ENCODE measurements around the gene CYTL1. TPM values are rescaled to one million over a fixed set of nuclear protein-coding genes. Genes with fewer than 3 reads are reported as not detected.

Gene CYTL1
- total and polyA plus RNA-seq, 2 of the 13 experiments (the other 11 are each of a cell fraction or from before 2014, with no cell fraction given) = not detected

GRCh38 chr4:5050520-5051277 lies 31.4 kb upstream of the CYTL1 start:
- BruUV-seq (replicated peaks) = no TSS peak
- Histone ChIP-seq H3K4me1 (ENCODE audit: insufficient read depth, low read length) (peaks cover 11% of the 10 kb centered on the region), H3K27me3 (ENCODE audit: control insufficient read depth in 1 of 2, insufficient read depth in 2 of 2, low read length in 2 of 2) (peaks cover 2 to 5% of the 10 kb centered on the region in 2 experiments; a peak in 1 of 5 replicates), H3K4me3 (replicated peaks in 1 of 3; ENCODE audit: insufficient read depth in 1 of 3, low read depth in 2 of 3, low read length in 3 of 3) (no peak overlapping the region), H3K9me3 (ENCODE audit: low read length) (no peaks in the 10 kb centered on the region), H3K79me2 (ENCODE audit: insufficient read depth, low read length) (no peaks in the 10 kb centered on the region), H3K36me3 (replicated peaks in 1 of 2; ENCODE audit: control insufficient read depth in 1 of 2, insufficient read depth in 2 of 2, low read length in 2 of 2) (no peaks in the 10 kb centered on the region), H3K27ac (ENCODE audit: extremely low read length, insufficient read depth, low read length) (no peak overlapping the region), H2AFZ (ENCODE audit: low read length) (no peak overlapping the region), H4K20me1 (ENCODE audit: insufficient read depth, low read length) (no peaks in the 10 kb centered on the region), H3K4me2 (ENCODE audit: low read depth, low read length) (no peak overlapping the region), H3K9ac (ENCODE audit: insufficient read depth, low read depth, low read length) (no peak overlapping the region)
- in situ Hi-C loops (cut with HindIII; ENCODE audit: extremely low pct_ligation_motif_present, low pct_unique_long_range_greater_than_20kb) (loop anchor here (5.0 to 10.0 kb wide), 3 partner anchors 94 to 764 kb away; no protein-coding TSS in a partner anchor), intact Hi-C loops (cut with micrococcal nuclease; ENCODE audit: unreplicated experiment) (loop anchor here (1.0 to 5.0 kb wide), 2 partner anchors 328 to 742 kb away; no protein-coding TSS in a partner anchor)
- ChIA-PET POLR2A (no interaction called here), CTCF (ENCODE audit: low intra/inter-chr PET ratio, low total read pairs) (interaction anchor here (1.1 to 1.9 kb wide), 4 partner anchors 92 to 762 kb away, joined by 3 to 12 read pairs (median 6); no protein-coding TSS in a partner anchor)
- DNase-seq (ENCODE audit: low spot score) = peak; percentile 46
- 9% methylated on average over 14 of the region's 36 CpGs for WGBS (ENCODE audit: low lambda C conversion rate)
- no peak for FAIRE-seq
- ATAC-seq = peak; percentile 96
- TF ChIP-seq STAG1 (CRISPR knock-in tag; IDR thresholded peaks at IDR 0.05) (peak; percentile 89), RAD21 (CRISPR knock-in tag; IDR thresholded peaks at IDR 0.05) (peak; percentile 82), KDM2A (CRISPR knock-in tag; IDR thresholded peaks at IDR 0.05; ENCODE audit: borderline replicate concordance, low read depth) (peak; percentile 41; the same call in 1 of the 2 replicates), RORA (CRISPR knock-in tag; IDR thresholded peaks at IDR 0.05) (no peak), NFKB2 (CRISPR knock-in tag; IDR thresholded peaks at IDR 0.05; ENCODE audit: borderline replicate concordance) (no peak), SMC3 (IDR thresholded peaks at IDR 0.05; ENCODE audit: low read length) (peak; percentile 80)
- TF ChIP-seq, protein P1, sequence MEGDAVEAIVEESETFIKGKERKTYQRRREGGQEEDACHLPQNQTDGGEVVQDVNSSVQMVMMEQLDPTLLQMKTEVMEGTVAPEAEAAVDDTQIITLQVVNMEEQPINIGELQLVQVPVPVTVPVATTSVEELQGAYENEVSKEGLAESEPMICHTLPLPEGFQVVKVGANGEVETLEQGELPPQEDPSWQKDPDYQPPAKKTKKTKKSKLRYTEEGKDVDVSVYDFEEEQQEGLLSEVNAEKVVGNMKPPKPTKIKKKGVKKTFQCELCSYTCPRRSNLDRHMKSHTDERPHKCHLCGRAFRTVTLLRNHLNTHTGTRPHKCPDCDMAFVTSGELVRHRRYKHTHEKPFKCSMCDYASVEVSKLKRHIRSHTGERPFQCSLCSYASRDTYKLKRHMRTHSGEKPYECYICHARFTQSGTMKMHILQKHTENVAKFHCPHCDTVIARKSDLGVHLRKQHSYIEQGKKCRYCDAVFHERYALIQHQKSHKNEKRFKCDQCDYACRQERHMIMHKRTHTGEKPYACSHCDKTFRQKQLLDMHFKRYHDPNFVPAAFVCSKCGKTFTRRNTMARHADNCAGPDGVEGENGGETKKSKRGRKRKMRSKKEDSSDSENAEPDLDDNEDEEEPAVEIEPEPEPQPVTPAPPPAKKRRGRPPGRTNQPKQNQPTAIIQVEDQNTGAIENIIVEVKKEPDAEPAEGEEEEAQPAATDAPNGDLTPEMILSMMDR (CRISPR knock-in tag; IDR thresholded peaks at IDR 0.05) = peak; percentile 86
- TF ChIP-seq, protein P2, sequence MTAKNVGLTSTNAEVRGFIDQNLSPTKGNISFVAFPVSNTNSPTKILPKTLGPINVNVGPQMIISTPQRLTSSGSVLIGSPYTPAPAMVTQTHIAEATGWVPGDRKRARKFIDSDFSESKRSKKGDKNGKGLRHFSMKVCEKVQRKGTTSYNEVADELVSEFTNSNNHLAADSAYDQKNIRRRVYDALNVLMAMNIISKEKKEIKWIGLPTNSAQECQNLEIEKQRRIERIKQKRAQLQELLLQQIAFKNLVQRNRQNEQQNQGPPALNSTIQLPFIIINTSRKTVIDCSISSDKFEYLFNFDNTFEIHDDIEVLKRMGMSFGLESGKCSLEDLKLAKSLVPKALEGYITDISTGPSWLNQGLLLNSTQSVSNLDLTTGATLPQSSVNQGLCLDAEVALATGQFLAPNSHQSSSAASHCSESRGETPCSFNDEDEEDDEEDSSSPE (CRISPR knock-in tag; IDR thresholded peaks at IDR 0.05) = no peak
